GM19324 (cell line): Measurements from ENCODE around the gene MACF1.
A peak's percentile ranks its signal among the peaks of the same experiment; 100 is the strongest.

Experiments used
- ATAC-seq: cut with Tn5 transposase; IDR thresholded peaks from one replicate; pipeline ENCODE4 v1.9.1; 2021; ENCODE audit warnings: mild to moderate bottlenecking, moderate library complexity; ENCODE audit not compliant: unreplicated experiment, low FRiP score

MACF1 gene

DNA sequence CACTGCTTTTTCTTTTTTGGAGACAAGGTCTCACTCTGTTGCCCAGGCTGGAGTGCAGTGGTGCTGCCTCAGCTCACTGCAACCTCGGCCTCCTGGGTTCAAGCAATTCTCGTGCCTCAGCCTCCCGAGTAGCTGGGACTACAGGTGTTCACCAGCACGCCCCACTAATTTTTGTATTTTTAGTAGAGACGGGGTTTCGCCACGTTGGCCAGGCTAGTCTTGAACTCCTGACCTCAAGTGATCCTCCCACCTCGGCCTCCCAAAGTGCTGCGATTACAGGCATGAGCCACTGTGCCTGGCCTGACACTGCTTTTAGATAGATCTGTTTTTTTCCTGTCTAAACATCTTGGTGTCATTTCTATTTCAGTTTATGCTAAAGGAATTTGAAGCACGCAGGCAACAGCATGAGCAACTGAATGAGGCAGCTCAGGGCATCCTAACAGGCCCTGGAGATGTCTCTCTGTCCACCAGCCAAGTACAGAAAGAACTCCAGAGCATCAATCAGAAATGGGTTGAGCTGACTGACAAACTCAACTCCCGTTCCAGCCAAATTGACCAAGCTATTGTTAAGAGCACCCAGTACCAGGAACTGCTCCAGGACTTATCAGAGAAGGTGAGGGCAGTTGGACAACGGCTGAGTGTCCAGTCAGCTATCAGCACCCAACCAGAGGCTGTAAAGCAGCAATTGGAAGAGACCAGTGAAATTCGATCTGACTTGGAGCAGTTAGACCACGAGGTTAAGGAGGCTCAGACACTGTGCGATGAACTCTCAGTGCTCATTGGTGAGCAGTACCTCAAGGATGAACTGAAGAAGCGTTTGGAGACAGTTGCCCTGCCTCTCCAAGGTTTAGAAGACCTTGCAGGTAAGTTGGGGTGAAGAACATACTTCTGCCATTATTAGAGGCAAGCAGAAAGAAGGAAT lies 180.8 kb downstream of the MACF1 start:
- ATAC-seq: no peak

DNA sequence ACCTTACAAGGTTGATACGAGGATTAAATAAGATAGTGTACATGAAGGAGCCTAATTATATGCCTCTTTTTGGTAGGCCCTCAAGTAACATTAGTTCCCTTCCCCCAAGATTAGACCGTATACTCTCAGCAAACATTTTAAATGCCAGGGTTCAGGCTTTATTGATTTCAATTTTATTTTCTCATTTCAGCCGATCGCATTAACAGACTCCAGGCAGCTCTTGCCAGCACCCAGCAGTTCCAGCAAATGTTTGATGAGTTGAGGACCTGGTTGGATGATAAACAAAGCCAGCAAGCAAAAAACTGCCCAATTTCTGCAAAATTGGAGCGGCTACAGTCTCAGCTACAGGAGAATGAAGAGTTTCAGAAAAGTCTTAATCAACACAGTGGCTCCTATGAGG lies 182.5 kb downstream of the MACF1 start:
- no peak for ATAC-seq

DNA sequence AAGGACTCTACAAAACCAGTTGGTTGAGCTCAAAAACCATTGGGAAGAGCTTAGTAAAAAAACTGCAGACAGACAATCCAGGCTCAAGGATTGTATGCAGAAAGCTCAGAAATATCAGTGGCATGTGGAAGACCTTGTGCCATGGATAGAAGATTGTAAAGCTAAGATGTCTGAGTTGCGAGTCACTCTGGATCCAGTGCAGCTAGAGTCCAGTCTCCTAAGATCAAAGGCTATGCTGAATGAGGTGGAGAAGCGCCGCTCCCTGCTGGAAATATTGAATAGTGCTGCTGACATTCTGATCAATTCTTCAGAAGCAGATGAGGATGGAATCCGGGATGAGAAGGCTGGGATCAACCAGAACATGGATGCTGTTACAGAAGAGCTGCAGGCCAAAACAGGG lies 183.0 kb downstream of the MACF1 start:
- no peak for ATAC-seq

DNA sequence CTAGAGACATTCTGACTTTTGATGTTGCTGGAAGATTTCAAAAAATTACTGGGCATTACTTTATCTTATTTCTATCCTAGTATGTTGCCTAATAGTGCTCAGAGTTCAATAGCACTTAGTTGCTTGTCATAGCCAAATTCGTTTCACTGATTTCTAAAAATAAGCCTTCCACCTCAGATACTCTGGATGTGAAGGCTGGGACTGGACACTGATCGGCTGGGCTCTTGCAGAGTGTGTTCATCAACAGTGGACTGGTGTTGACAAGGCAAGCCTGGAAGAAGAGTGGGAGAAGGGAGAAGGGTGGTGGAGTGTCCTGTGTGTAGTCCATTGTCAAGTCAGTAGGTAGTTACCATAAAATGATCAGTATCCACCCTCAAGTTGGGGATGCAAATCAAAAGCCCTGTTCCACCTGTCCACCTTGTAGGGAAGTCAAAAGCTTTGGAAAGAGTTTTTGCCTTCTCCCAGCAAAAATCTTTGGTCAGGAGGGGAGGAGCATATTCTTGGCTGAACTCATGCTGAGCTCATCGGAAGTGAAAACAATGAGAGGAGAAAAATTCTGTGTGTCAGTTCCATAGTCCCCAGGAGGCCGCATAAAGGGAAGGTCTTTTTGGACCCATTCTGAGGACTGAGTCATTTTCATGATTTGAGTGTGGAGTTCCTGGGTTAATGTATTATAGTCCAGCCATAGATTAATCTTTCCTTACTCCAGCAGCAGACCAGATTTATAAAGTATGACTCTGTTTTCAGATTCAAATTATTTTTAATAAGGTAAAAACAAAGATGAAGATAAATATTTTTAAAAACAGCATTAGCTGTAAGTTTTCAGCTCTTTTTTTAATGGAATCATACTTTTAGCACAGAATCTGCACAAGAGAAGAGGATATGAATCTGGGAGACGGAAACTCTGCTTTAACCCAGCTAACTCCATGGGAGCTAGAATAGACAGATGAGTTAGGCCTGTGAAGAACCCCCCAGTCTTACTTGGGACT lies 187.5 kb downstream of the MACF1 start:
- no peak for ATAC-seq

DNA sequence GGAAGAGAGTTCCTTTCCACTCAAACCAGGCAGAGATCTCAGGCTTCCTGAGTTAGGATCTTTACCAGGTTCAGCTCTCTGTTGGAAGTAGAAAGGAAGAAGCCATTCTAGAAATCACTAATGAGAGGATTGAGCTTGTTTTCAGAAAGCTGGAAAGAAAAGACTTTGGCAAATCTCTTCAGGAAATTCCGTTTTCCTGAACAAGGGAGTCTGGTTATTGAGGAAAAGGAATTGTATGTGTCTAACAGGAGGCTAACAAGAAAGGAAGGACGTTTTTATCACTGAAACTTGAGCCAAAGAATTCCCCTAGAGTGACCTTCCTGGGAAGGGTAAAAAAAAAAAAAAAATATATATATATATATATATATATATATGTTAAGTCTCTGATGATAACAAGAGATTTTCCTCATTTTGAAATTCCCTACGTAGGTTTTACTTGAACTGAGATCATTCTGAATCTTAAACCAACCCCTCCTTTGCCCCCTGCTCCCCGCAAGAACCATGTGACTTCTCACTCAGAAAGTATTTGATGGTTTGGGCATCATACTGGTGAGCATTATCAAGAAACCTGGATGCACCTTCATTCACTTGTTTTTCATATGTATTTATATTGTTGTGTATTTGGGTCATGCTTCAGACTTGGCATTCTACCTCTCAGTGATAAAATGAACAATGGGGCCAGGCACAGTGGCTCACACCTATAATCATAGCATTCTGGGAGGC lies 188.5 kb downstream of the MACF1 start:
- no peak for ATAC-seq

DNA sequence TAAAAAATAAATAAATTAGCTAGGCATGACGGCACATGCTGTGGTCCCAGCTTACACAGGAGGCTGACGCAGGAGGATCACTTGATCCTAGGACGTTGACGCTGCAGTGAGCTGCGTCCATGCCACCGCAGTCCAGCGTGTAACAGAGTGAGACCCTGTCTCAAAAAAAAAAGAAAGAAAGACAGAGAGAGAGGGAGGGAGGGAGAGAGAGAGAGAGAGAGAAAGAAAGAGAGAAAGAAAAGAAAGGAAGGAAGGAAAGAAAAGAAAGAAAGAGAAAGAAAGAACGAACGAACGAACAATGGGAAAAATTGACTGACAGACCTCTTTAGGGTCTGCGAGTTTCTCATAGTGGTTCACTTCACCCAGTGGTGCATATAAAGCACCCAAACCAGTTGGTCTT lies 189.2 kb downstream of the MACF1 start:
- ATAC-seq: no peak

DNA sequence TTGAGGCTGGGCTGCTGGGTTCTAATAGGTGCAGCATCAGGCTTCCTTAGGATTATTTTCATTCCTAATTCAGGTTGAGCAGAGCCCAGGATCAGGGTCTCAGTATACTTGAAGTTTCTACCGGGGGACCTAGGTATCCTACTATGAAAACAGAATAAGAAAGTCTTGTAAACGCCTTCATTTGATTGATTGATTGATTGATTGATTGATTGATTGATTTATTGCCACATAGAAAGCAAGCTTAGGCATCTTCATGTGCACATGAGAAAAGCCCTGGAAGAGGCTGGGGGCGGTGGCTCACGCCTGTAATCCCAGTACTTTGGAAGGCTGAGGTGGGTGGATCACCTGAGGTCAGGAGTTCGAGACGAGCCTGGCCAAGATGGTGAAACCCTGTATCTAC lies 189.6 kb downstream of the MACF1 start:
- no peak for ATAC-seq

DNA sequence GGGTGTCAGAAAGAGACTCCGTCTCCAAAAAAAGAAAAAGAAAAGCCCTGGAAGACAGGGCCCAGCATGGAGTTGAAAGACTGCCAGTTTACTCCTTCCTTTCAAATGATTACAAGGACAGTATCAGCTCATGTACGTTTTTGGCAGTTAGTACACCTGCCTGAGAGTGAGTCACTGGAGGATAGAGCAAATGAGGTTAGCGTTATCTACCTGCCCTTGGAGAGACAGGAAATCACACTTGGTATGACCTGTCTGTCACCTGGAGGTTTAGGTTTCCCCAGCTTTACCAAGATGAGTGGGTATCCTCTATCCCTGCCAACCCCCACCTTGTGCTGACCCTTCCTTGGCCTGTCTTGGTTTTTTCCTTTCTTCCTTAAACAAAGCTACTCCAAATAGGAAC lies 190.1 kb downstream of the MACF1 start:
- no peak for ATAC-seq

DNA sequence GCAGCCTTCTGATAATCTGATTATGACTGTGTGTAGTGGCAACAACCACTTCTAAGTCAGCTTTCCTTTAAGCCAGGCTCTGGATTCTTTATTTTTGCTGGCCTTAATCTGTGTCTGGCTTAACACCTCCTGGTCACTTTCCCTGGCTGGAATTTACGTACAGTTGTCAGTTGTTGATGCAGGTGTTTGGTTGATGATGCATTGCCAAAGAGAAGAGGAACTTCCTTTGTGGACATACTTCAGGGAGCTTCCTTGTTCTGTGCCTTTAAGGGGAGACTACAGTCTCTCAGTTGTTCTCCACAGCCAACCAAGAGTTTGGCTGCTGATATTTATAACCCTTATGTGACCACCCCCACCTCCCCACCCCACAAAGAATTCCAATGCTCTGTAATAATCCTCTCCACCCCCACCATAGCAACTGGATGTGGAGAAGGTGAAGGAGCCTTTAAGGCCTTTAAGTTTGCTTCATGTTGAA lies 190.9 kb downstream of the MACF1 start:
- no peak for ATAC-seq

DNA sequence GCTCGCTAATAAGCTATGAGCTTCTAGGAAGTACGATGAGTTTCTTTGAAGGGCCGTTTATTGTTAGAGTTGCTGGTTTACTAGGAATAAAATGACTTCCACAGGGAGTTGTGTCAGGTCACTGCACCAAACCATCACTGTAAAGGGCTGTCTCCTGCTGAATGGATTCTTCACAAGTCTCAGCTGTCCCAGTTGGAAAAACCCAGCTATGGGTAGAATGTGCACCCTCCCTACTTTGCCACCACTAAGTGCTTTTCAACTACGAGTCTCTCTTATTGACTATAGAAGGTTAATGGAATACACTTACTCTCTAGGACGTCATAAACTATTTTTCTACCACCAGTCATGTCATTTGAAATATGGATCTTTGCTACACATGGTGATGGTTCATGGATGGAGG lies 192.2 kb downstream of the MACF1 start:
- ATAC-seq: no peak

DNA sequence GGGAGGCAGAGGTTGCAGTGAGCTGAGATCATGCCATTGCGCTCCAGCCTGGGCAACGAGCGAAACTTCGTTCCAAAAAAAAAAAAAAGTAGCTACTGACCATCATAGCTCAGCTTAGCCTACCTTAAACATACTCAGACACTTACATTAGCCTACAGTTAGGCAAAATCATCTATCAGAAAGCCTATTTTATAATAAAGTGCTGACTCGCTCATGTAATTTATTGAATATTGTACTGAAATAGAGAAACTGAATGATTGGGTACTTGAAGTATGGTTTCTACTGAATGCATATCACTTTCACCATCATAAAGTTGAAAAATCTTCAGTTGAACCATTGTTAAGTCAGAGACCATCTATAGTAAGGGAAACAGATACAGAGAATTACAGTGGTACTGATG lies 193.0 kb downstream of the MACF1 start:
- no peak for ATAC-seq

DNA sequence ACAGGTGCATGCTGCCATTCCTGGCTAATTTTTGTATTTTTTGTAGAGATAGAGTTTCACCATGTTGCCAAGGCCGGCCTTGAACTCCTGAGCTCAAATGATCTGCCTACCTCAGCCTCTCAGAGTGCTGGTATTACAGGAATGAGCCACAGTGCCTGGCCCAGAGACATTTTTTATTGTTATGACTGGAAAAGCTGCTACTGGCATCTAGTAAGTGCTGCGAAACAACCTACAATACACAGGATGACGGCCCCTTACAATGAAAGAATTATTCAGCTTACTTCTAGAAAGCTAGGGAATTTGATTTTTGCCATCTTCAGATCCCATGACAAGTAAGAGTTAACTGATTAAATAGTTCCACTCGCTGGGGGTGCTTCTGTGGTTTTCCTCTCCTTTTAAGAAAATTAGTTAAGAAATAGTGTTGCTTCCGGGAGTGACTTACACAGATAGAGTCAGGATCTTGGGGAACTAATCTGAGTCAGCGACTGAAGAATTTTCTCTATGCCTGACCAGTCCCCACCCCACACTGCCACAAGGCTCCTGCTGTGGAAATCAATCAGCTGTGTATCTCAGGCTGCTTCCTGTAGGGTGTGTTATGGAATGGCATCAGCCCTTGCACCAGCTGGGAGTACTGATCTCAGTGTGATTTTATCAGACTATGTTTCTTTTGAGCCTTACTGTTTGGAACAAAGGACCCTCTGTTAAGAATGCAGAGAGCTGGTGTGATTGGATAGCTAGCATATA lies 194.0 kb downstream of the MACF1 start:
- peak; percentile 44 for ATAC-seq

DNA sequence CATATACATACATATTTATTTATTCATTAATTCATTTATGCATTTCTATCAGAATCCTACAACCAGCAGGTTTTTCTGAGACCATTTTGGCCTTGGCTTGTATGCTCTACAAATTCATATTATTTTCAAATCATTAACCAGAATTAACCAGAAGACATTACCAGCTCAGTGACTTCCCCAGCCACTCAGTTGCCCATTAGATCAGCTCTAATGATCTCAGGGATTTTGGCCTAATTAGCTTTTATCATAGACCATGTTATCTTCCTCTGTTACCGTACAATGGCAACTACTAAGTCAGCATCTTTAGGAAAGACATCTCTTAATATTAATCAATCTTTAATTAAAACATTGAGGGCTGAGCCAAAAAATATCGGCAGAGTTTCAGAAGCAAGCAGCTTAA lies 196.6 kb downstream of the MACF1 start:
- ATAC-seq: no peak

DNA sequence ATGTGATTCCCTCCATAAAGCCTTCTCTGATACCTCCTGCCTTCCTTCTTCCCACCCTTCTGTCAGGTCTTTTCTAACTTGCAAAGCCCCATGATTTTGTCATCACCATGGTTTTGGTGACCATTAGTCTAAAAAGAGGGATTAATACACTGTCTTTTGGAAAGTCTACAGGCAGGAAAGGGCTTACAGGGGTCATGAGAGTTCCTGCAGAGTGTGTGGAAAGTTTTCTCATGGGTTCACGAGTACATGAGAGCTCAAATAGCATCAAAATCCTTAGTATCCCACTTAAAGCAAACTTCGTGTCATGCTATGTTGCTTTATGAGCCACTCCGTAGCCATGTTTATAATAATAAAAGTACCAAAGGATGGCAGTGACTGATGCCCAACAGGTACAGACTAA lies 200.4 kb downstream of the MACF1 start:
- ATAC-seq: no peak

DNA sequence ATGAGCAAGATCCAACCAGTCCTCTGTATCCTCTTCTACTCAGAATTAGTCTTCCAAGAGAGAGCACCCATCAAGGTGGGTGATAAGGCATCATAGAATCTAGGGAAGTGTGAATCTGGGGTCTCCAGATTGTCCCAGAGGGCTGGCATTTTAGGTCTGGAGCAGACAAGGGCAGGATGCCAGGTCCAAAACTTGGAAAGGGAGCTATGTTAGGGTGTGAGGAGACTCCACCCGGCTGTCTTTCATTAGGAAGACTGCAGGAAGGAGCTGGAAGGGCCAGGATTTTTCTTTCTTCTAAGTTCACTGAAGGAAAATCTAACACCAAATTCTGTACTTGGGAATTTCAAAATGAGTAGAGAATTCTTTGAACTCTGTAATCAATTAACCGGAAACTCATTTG lies 200.9 kb downstream of the MACF1 start:
- ATAC-seq: no peak

DNA sequence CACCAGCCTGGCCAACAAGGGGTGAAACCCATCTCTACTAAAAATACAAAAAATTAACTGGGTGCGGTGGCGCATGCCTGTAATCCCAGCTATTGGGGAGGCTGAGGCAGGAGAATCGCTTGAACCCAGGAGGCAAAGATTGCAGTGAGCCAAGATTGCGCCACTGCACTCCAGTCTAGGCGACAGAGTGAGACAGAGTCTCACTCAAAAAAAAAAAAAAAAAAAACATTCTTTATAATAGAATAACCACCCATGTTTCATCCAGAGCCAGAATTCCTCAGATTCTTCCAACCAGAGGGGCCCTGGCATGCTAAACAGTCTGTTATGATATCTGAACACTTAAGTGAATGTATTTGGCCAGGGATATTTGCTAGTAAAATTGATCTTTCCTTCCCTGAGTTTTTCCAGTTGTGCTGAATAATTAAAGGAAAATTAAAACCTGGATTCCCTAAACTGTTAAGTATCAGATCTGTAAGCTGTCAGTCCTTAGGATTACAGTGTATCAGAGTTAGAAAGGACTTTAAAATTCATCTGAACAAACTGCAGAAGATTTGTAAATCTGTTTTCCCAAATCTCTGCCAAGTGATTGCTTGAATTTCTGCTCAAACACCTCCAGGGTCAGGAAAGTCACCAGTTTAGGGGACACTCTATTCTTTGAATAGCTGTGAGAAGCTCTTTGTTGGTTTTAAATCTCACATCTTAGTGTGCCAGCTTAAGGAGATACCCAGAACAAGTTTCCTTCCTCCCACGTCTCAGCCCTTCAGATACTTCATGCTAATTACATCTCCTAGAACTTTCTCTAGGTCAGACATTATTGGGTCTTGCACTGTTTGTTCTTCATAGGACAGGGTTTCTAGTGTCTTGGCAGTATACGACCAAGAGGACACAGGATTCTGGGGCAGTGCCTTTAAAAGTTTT lies 202.3 kb downstream of the MACF1 start:
- no peak for ATAC-seq

DNA sequence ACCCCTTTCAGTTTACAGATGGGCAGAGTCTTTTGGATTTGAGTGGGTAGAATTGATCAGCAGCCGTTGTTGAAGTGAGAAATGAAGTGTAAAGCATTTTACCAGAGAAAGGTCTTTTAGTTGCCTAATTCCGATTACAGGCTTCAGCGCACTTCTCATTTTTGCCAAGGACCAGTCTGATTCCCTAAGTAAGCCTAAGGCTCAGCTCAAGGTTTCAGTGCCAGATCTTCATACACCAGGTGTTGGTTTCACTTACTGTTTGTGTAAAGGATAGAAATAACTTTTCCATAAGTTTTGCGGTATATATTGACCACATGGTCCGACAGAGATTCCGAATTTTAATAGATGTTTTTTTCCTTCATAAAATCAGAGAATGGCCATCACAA lies 203.0 kb downstream of the MACF1 start:
- no peak for ATAC-seq

DNA sequence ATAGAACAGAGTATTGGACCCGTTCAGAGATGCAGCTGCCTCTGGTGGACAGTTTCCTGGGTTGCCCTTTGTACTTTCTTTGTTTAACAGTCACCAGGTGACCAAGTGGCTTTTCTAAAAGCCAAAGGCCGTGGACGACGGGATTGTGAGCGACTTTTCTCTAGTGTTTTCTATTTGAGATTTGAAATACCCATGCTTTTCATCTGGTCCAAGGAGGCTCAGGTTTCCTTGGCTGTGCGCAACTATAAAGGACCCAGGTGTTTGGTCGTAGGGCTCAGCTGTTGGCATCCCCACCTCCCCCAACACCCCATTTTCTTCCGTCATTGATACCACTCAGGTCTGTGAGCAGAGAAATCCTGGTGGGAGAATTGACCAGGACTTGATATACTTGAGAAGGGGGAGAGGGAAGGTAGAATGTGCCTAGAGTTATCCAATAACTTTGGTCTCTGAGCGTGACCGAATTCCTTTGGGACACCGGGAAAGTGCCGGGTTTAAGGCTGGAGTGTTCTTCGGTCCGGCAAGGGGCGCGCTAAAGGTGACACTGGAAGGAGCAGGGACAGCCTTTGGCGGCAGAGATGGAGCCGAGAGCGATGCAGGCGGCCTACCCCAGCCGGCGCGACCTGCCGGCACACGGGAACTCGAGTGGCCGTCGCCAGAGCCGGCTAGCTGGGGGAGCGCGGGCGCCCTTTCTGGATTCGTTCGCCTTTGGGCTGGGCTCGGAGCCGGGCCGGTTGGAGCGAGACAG lies 203.6 kb downstream of the MACF1 start:
- no peak for ATAC-seq
